T-helper 1 cell treated with Interleukin-12 subunit alpha and Interleukin-12 subunit beta and Interleukin-4 antibody, amounts not matched to agents 30 ng/mL and 1 ng/mL, for 36 hours (primary cell): Measurements from ENCODE around the gene GJA4. TPM values are rescaled to one million over a fixed set of nuclear protein-coding genes. Genes with fewer than 3 reads are reported as not detected.

Experiments used
- intact Hi-C: fragments of 100-400 bp; cut with micrococcal nuclease; formaldehyde crosslinking; loops from one replicate; pipeline ENCODE4 v1.15.1; 2024
- total RNA-seq: library from RNA; stranded (reverse); gene quantifications from 2 replicates; pipeline ENCODE4 v1.2.3, GENCODE V29; 2022

The GJA4 gene
- total RNA-seq, 1 donor from 2014 or later: 0.25 TPM

DNA sequence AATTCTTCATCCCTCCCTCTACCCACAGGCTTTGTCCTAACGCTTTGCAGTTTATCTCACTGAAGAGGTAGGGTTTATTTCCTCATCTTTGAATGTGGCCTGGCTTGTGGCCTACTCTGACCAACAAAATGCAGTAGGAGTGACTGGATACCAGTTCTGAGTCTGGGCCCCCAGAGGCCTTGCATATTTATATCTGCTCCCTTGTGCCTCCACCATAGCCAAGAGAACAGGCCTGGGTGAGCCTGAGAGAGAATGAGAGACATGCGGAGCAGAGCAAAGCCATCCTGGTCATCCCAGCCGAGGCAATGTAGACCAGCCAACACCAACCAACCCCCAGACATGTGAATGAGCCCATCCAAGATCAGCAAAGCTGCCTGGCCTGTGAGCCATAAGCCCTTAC is 36.5 kb downstream of the GJA4 start:
- intact Hi-C loops: no loop called here

GRCh38 chr1:34831721-34832246 is 39.0 kb downstream of the GJA4 start:
- intact Hi-C loops: no loop called here

GRCh38 chr1:34833711-34834110 is 40.9 kb downstream of the GJA4 start:
- intact Hi-C loops: no loop called here

DNA sequence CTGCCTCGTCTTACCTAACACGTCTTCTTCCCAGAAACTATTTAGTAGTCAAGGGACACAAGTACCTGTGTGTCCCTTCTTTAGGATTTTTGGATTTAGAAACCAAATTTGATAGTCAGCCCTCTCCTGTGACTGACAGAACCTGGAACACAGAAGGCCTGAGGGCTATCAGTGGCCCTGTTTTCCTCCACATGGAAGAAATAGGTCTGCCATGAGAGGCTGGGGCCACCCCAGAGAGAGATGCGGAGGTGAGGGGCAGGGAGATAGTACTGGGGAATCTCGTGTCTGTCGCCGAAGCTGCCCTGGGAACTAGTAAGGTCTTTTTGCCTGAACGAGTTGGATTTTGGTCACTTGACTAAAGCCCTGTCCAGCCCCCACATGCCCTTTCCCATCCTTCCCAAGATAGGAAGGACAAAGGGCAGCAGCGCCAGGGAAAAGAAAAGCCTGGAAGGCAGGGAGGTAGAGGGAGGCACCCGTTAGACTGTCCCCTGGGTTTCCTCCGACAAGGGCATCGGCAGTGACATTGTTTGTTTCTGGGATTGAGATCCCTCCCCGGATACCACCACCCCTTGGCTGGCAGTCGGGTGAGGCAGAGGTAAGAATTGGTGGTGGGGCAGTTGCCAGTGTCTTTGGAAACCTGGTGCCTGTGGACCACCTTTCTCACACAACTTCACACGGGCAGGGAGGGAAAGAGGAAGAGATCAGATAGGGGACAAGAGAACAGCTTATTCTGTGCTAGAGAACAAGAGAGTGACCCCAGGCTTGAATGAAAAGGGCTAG is 46.9 kb downstream of the GJA4 start:
- intact Hi-C loops: no loop called here

DNA sequence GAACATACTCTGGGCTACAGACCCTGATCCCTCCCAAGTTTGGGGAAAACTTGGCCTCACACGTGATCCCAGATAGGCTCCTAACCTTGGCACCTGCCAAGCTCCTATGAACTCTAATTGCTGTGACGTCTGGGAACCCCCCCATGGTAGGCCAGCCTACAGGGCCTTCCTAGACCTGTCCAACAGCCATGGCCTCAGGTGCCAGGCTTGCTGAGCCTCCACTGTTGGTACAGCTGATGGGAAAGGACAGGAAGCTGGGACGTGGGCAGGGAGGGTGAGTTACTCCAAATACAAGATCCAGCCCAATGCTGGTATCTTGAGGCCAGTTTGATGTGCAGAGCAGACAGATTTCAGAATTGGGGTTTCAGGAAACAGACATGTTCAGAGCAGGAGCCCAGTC is 47.6 kb downstream of the GJA4 start:
- intact Hi-C loops: no loop called here

- intact Hi-C loops: no loop called here
Measured at GRCh38 chr1:34842073-34842472, 49.3 kb downstream of the GJA4 start.

- intact Hi-C loops: no loop called here
Measured at GRCh38 chr1:34842952-34843371, 50.2 kb downstream of the GJA4 start.

- intact Hi-C loops: no loop called here
Measured at GRCh38 chr1:34843392-34844251, 50.8 kb downstream of the GJA4 start.

DNA sequence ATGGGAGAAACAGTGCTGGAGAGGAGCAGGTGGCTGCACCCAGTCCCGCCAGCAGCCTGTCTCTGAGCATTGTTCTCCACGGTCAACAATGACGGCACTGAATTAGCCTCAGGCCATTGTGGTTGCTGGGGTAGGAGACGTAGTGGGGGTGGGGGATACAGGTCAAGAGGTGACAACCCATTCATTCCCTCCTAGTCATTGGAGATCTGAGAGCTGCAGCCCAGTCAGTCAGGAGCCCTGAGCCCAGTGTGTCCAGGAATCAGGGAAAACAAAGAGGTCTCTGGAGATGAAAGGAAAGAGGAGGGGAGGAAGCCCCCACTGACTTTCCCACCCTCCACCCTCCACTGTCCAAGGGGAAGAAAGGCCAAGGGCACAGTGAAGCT is 51.4 kb downstream of the GJA4 start:
- intact Hi-C loops: no loop called here

Other genes with a start within 250 kb of the GJA4 start
- not detected in 2 replicates for gene GJB5, start 38.0 kb upstream of the GJA4 start, total RNA-seq
- not detected in 2 replicates for gene GJB4, start 33.3 kb upstream of the GJA4 start, total RNA-seq
- gene GJB3, start 11.8 kb upstream of the GJA4 start, total RNA-seq: not detected in 2 replicates
- gene SMIM12, start 66.8 kb downstream of the GJA4 start, total RNA-seq: 53.1 and 55.5 TPM in 2 replicates
- gene DLGAP3, start 136.7 kb downstream of the GJA4 start, total RNA-seq: 0.74 and 1.3 TPM in 2 replicates
- 34.5 and 35.1 TPM in 2 replicates for gene TMEM35B, start 192.3 kb downstream of the GJA4 start, total RNA-seq
- gene ZMYM6, start 238.9 kb downstream of the GJA4 start, total RNA-seq: 28.0 and 33.0 TPM in 2 replicates